Heart right ventricle (tissue), 16 donors: ENCODE measurements around the gene MTG2. TPM values are rescaled to one million over a fixed set of nuclear protein-coding genes. Genes with fewer than 3 reads are reported as not detected.

Experiments
- ATAC-seq, 8 donors: fragments of 200-7000 bp; cut with Tn5 transposase; one replicate each; pipeline ENCODE4 v1.9.1; 2020; ENCODE audit warnings: mild to moderate bottlenecking in 8 of 8, moderate library complexity in 8 of 8, moderate number of reproducible peaks in 1 of 8
- DNase-seq, 2 donors: peaks; one replicate each; pipeline ENCODE4 v3.0.0-alpha.2; 2020
- H3K27ac ChIP-seq, 10 donors: fragments of 200-600 bp; sonication (generic) in 2 of 10; one replicate each; pipeline versions ENCODE4 v1.5.0 to v1.8.0; 2020 to 2022; ENCODE audit warnings: mild to moderate bottlenecking in 3 of 10
- H3K27me3 ChIP-seq, 7 donors: fragments of 200-600 bp; one replicate each; pipeline ENCODE4 v1.8.0; 2021 to 2022; ENCODE audit warnings: mild to moderate bottlenecking in 2 of 7
- H3K36me3 ChIP-seq, 9 donors: fragments of 200-600 bp; sonication (generic) in 1 of 9; one replicate each; pipeline versions ENCODE4 v1.5.0 to v1.8.0; 2020 to 2022; ENCODE audit warnings: mild to moderate bottlenecking in 2 of 9
- H3K4me1 ChIP-seq, 9 donors: fragments of 200-600 bp; sonication (generic) in 1 of 9; one replicate each; pipeline versions ENCODE4 v1.5.0 to v1.8.0; 2020 to 2022; ENCODE audit warnings: mild to moderate bottlenecking in 4 of 9
- H3K4me3 ChIP-seq, 10 donors: fragments of 200-600 bp; sonication (generic) in 2 of 10; one replicate each; pipeline versions ENCODE4 v1.5.0 to v1.8.0; 2020 to 2022; ENCODE audit warnings: mild to moderate bottlenecking in 7 of 10, moderate library complexity in 2 of 10
- H3K9me3 ChIP-seq, 11 donors: fragments of 200-600 bp in 10 of 11; sonication (generic) in 2 of 11; one replicate each; pipeline versions ENCODE4 v1.5.0 to v1.8.0; 2013 to 2022; ENCODE audit warnings: mild to moderate bottlenecking in 2 of 11, control low read depth in 1 of 11, moderate library complexity in 1 of 11
- WGBS, 2 donors: extraction: QIAGEN DNeasy Blood & Tissue Kit; methylation state at CpG; one replicate each; pipeline ENCODE4 v1.1.7; 2013; ENCODE audit warnings: inconsistent platforms in 1 of 2; 5-methylcytosine and 5-hydroxymethylcytosine counted together
- intact Hi-C, 10 donors: fragments of 100-400 bp; cut with DNase I; formaldehyde crosslinking; loops; one replicate each; pipeline versions ENCODE4 v1.11.1 to v1.14.2; 2022
- polyA plus RNA-seq, 2 donors: library from polyadenylated mRNA; stranded (reverse); fragments of 200-250 nt; gene quantifications; one replicate each; pipeline ENCODE4 v1.2.3, GENCODE V29; 2013
- total RNA-seq, 10 donors: library from RNA; stranded (reverse); fragmentation: NEBNext Ultra II Directional in 3 of 10; extraction: Animal tissue kit (Norgen Biotek cat#: 25700) in 3 of 10; gene quantifications; one replicate each; pipeline versions ENCODE4 v1.2.1 to v1.2.4, GENCODE V29; 2021 to 2023
- TF ChIP-seq, protein P1 (sequence below), 9 donors: fragments of 200-600 bp; sonication (generic) in 2 of 9; IDR thresholded peaks; one replicate each; pipeline versions ENCODE4 v1.5.0 to v1.8.0; 2021 to 2022; ENCODE audit warnings: antibody characterized with exemption in 9 of 9, mild to moderate bottlenecking in 5 of 9, moderate library complexity in 1 of 9
- donor health status: Arrhythmogenic right ventricular cardiomyopathy.
- donor health status: ischemic (EF 13 %, LVEDD 7.1; RV severe dilation, severe dysfunction).
- donor health status: healthy with polysubstance abuse.
- donor health status: DM: no; HTN: yes; CAD: no.
- donor health status: DM: no; HTN: no; CAD: no.
- donor health status: ischemic (EF 25% LVEDD 6.9; RV normal size, moderate dysfunction).
- donor health status: ischemic (EF 25% LVEDD 5.7; RV mildly dilated, moderate dysfunction).
- donor health status: healthy.
- donor health status: DM: yes; HTN: yes; CAD: no.
- donor health status: Ischemic cardiomyopathy.
- donor health status: ischemic (EF 35%, LVEDD 5.7; RV mildly dilated, moderate dysfunction).
- donor health status: nonischemic (EF 11% LVEDD 7.7; RV severe dilation, severe dysfunction).
- donor health status: DM: yes; HTN: yes; CAD: no.
- donor health status: PGD.
- donor health status: ischemic (EF 29% LVEDD 5.4; RV normal size, mild dysfunction).
- donor health status: nonischemic (EF 23%, LVEDD 6.1; RV moderate dilation, normal function).

The MTG2 gene
- total and polyA plus RNA-seq, 12 donors: 21.5 to 55.5 (median 28.2) TPM

- intact Hi-C loops: loop anchor here in 7 of 10 donors (2.0 to 5.0 kb wide), 8 partner anchors 21 to 654 kb away; partner anchors contain the start of genes TAF4 (in 3 of the 7), MTG2 (in 2 of the 7), LSM14B (in 1 of the 7) and MRGBP (in 1 of the 7)
- DNase-seq: peak; percentile 88 to 90
- 0% methylated on average over 64 to 143 of the region's 148 CpGs for WGBS, 2 donors
- peak; percentile 88 to 95 (median 92) for ATAC-seq
- Histone ChIP-seq H3K9me3 (no peaks in the 10 kb centered on the region), H3K4me1 (peaks cover 8 to 46% (median 38%) of the 10 kb centered on the region in 9 donors), H3K36me3 (peaks cover 5 to 32% (median 21%) of the 10 kb centered on the region in 9 donors), H3K27ac (peak within 1 kb of the TSS; percentile 86 to 100 (median 96)), H3K4me3 (peak within 1 kb of the TSS; percentile 67 to 96 (median 86)), H3K27me3 (no peaks in the 10 kb centered on the region)
- TF ChIP-seq, protein P1, sequence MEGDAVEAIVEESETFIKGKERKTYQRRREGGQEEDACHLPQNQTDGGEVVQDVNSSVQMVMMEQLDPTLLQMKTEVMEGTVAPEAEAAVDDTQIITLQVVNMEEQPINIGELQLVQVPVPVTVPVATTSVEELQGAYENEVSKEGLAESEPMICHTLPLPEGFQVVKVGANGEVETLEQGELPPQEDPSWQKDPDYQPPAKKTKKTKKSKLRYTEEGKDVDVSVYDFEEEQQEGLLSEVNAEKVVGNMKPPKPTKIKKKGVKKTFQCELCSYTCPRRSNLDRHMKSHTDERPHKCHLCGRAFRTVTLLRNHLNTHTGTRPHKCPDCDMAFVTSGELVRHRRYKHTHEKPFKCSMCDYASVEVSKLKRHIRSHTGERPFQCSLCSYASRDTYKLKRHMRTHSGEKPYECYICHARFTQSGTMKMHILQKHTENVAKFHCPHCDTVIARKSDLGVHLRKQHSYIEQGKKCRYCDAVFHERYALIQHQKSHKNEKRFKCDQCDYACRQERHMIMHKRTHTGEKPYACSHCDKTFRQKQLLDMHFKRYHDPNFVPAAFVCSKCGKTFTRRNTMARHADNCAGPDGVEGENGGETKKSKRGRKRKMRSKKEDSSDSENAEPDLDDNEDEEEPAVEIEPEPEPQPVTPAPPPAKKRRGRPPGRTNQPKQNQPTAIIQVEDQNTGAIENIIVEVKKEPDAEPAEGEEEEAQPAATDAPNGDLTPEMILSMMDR (IDR thresholded peaks at IDR 0.05): no peak
These were observed 39.5 kb upstream of the MTG2 start, which contains the start of the genes PSMA7 and SS18L1 for GRCh38 chr20:62143081-62143956. Gene PSMA7, minus strand, starts transcription at chr20:62143394. Its CDS starts 91 bp downstream, at chr20:62143303. Gene SS18L1, plus strand, starts transcription at chr20:62143769. Its CDS starts 52 bp downstream, at chr20:62143821.

DNA sequence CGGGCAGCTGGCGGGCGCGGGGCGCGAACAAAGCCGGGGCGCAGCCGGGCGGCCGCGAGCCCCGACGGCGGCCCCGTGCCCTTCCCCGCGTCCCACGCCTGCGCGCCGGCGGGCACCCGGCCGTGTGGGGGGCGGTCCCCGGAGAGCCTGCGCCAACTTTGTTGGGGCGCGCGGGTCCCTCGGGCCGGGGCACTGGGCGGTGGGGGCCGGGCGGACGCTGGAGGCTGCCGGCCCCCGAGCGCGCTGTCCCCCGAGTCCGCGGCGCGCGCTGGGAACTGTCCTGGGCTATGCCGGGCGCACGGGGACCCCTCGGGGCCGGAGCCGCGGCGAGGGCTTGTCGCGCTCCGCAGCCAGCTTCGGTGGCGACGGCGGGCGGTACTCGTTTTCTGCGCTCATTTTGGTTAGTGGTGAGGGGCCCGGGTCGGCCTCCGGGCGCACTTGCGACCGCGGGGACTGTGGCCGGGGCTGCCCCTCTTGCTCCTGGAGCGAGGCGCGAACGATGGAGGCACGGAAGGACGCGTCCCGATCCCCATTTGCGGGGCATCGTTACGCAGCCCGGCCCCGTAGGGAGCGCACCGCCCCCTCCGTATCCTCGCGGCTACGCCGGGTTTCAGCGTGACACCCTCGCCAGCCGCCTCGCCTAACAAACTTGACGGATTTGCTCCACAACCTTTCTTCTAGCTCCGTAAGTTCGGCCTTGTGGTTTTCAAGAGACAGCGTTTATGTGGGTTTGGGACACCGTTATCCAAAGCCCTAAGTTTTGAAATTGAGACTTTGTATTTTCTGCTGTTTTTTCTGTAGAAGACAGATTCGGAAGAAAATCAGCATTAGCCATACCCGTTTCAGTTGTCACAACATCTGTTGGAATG is 38.6 kb upstream of the MTG2 start:
- Histone ChIP-seq H3K27me3 (no peaks in the 10 kb centered on the region), H3K4me1 (peaks cover 8 to 54% (median 40%) of the 10 kb centered on the region in 9 donors), H3K36me3 (peaks cover 0 to 23% (median 13%) of the 10 kb centered on the region in 9 donors), H3K4me3 (peak overlapping the region; percentile 36 to 96 (median 86)), H3K27ac (peak overlapping the region; percentile 83 to 100 (median 96)), H3K9me3 (no peaks in the 10 kb centered on the region)
- ATAC-seq (peak; percentile 24 to 59 (median 45)), DNase-seq (peak; percentile 60 to 67)
- TF ChIP-seq, protein P1 (IDR thresholded peaks at IDR 0.05): peak in 4 of 9 donors; percentile 11 to 29 (median 22)
- intact Hi-C loops: loop anchor here in 8 of 10 donors (1.0 to 5.0 kb wide), 9 partner anchors 21 to 653 kb away; partner anchors contain the start of genes TAF4 (in 3 of the 8), MTG2 (in 2 of the 8), LSM14B (in 1 of the 8) and MRGBP (in 1 of the 8)
- 1% methylated on average over 85 to 104 of the region's 104 CpGs for WGBS, 2 donors

GRCh38 chr20:62145688-62146018 is 37.2 kb upstream of the MTG2 start:
- DNase-seq (no peak), ATAC-seq (no peak)
- no peak overlapping the region for H3K4me3 ChIP-seq
- H3K27me3 ChIP-seq: no peaks in the 10 kb centered on the region
- H3K36me3 ChIP-seq: peaks cover 0 to 8% (median 0%) of the 10 kb centered on the region in 9 donors
- no peaks in the 10 kb centered on the region for H3K9me3 ChIP-seq
- intact Hi-C loops: loop anchor here in 1 of 10 donors (5.0 kb wide), 1 partner anchor 37 kb away; the partner anchor contains the start of gene MTG2
- H3K27ac ChIP-seq: no peak overlapping the region
- 94 to 97% methylated on average over 7 of the region's 7 CpGs for WGBS, 2 donors
- peaks cover 12 to 57% (median 40%) of the 10 kb centered on the region in 9 donors for H3K4me1 ChIP-seq
- TF ChIP-seq, protein P1 (IDR thresholded peaks at IDR 0.05): no peak
